PFSK-1 (cell line): ENCODE data around the gene VPS37C.

Experiments used
- FOXP2 ChIP-seq: optimal IDR thresholded peaks from 2 replicates; pipeline ENCODE3; 2011; ENCODE audit warnings: borderline replicate concordance, control low read depth, inconsistent platforms; ENCODE audit not compliant: insufficient read depth; ENCODE audit errors: extremely low read length, extremely low read depth
- POLR2AphosphoS5 ChIP-seq: IDR thresholded peaks from 2 replicates; pipeline ENCODE4 v1.6.1; 2012; ENCODE audit warnings: low read depth, mild to moderate bottlenecking, control low read depth, low read length, moderate library complexity
- REST ChIP-seq, 2 experiments: IDR thresholded peaks; 2 replicates each; pipeline versions ENCODE4 v1.6.1 to v1.8.0; 2011 to 2012; ENCODE audit warnings: low read depth in 2 of 2, low read length in 2 of 2, control low read depth in 1 of 2, inconsistent platforms in 1 of 2, mild to moderate bottlenecking in 1 of 2, moderate library complexity in 1 of 2; ENCODE audit not compliant: insufficient read depth in 1 of 2
- SIN3A ChIP-seq: IDR thresholded peaks from 2 replicates; pipeline ENCODE4 v1.6.1; 2012; ENCODE audit warnings: mild to moderate bottlenecking, low read length, moderate library complexity, borderline replicate concordance; ENCODE audit not compliant: insufficient read depth
- TAF1 ChIP-seq: IDR thresholded peaks from 2 replicates; pipeline ENCODE4 v1.6.1; 2012; ENCODE audit warnings: low read length, control low read depth, borderline replicate concordance; ENCODE audit not compliant: insufficient read depth

VPS37C gene

GRCh38 chr11:61146416-61146815, 14.8 kb downstream of the VPS37C start:
- TF ChIP-seq TAF1 (no peak), FOXP2 (no peak), REST (IDR thresholded peaks at IDR 0.05; ENCODE audit: insufficient read depth in 1 of 2, low read depth in 2 of 2, low read length in 2 of 2) (no peak), POLR2AphosphoS5 (no peak), SIN3A (no peak)

GRCh38 chr11:61145228-61146005, 15.8 kb downstream of the VPS37C start:
- TF ChIP-seq FOXP2 (no peak), TAF1 (no peak)

DNA sequence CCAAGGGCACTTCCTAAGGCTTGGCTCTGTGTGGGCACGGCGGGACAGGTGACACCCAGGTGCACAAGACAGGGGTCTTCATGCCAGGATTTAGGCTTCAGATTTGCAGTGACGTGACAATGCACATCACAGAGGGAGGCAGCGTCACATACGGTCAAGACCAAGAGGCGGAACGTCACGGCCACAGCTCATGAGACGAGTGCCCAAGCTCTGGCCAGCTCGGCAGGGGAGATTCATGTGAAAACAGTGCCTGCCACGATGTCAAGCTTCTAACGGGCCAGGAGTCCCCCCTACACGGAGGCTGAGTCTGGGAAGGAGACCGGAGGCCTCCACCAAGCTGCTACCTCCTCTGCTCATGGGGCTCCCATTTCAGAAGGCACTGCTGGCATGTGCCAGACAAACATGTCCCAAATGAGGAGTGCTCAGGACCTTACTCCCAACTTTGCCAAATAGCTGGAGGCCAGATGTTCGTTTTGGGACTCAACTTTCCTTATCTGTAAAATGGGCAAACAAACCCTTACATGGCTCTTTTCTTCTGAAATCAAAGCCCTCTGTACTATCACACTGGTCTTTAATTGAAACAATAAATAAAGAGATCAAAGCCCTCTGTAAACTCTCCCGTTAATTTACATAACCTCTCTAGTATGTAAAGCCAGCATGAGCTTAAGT, 16.6 kb downstream of the VPS37C start:
- TF ChIP-seq SIN3A (no peak), POLR2AphosphoS5 (no peak), TAF1 (no peak), REST (IDR thresholded peaks at IDR 0.05; ENCODE audit: insufficient read depth in 1 of 2, low read depth in 2 of 2, low read length in 2 of 2) (no peak), FOXP2 (no peak)

GRCh38 chr11:61142424-61142823, 18.8 kb downstream of the VPS37C start:
- no peak for TF ChIP-seq FOXP2
- no peak for TF ChIP-seq SIN3A
- no peak for TF ChIP-seq TAF1
- TF ChIP-seq POLR2AphosphoS5, result no peak
- no peak for TF ChIP-seq REST (IDR thresholded peaks at IDR 0.05; ENCODE audit: insufficient read depth in 1 of 2, low read depth in 2 of 2, low read length in 2 of 2)

- TF ChIP-seq SIN3A (no peak), TAF1 (no peak), REST (IDR thresholded peaks at IDR 0.05; ENCODE audit: insufficient read depth in 1 of 2, low read depth in 2 of 2, low read length in 2 of 2) (no peak), FOXP2 (no peak), POLR2AphosphoS5 (no peak)
Observed at GRCh38 chr11:61141601-61142028, 19.6 kb downstream of the VPS37C start.
